H1 (cell line): Measurements from ENCODE around the gene NDUFS8. TPM values are rescaled to one million over a fixed set of nuclear protein-coding genes. Genes with fewer than 3 reads are reported as not detected.

ENCODE experiments used
- CTCF ChIA-PET: fragments of 300-600 bp; sonication (Branson Sonifier 250); formaldehyde crosslinking; loops from one replicate; lab custom pipeline; 2021; ENCODE audit not compliant: partially characterized antibody; lab: Charles Lee
- POLR2A ChIA-PET: fragments of 300-600 bp; sonication (Branson Sonifier 250); formaldehyde crosslinking; loops from one replicate; lab custom pipeline; 2021; ENCODE audit warnings: inconsistent platforms; ENCODE audit not compliant: partially characterized antibody; lab: Charles Lee
- DNase-seq, 2 experiments: peaks; one replicate each; pipeline versions ENCODE4 v3.0.0 to v3.0.0-alpha.2; 2010 to 2022; ENCODE audit warnings: low spot score in 2 of 2, low read depth in 1 of 2, mixed read lengths in 1 of 2
- FAIRE-seq: peaks from 2 replicates; lab custom pipeline; 2011; peaks lifted over from hg19 to GRCh38; lab: Jason Lieb, UNC
- H2AFZ ChIP-seq: 2 replicates; pipeline ENCODE4 v1.8.1; 2012; ENCODE audit warnings: low read length, inconsistent platforms
- H2AK5ac ChIP-seq: 2 replicates; pipeline ENCODE4 v1.6.1; 2013; ENCODE audit warnings: low read depth, low read length
- H2BK120ac ChIP-seq: replicated peaks from 2 replicates; pipeline ENCODE3; 2013; ENCODE audit warnings: low read depth, low read length, inconsistent platforms
- H2BK12ac ChIP-seq: 2 replicates; pipeline ENCODE4 v1.6.1; 2013; ENCODE audit warnings: low read depth, low read length
- H2BK15ac ChIP-seq: 2 replicates; pipeline ENCODE4 v1.6.1; 2013; ENCODE audit warnings: low read length
- H2BK20ac ChIP-seq: 2 replicates; pipeline ENCODE4 v1.6.1; 2013; ENCODE audit warnings: low read length
- H2BK5ac ChIP-seq: 2 replicates; pipeline ENCODE4 v1.6.1; 2013; ENCODE audit warnings: low read depth, low read length
- H3K14ac ChIP-seq: 2 replicates; pipeline ENCODE4 v1.6.1; 2013; ENCODE audit warnings: inconsistent platforms; ENCODE audit not compliant: insufficient read length
- H3K18ac ChIP-seq: 2 replicates; pipeline ENCODE4 v1.6.1; 2013; ENCODE audit warnings: low read length; ENCODE audit errors: extremely low read depth
- H3K23ac ChIP-seq: 2 replicates; pipeline ENCODE4 v1.6.1; 2013; ENCODE audit warnings: inconsistent platforms; ENCODE audit not compliant: insufficient read length
- H3K23me2 ChIP-seq: 2 replicates; pipeline ENCODE4 v1.6.1; 2013; ENCODE audit warnings: low read depth, low read length
- H3K27ac ChIP-seq: 2 replicates; pipeline ENCODE4 v1.6.1; 2011; ENCODE audit warnings: low read depth, low read length, inconsistent platforms
- H3K27me3 ChIP-seq, 4 experiments: replicated peaks in 1 of 4; 1 replicate in 1 of 4; 2 replicates in 3 of 4; pipeline versions ENCODE4 v1.6.1 to v1.8.1; 2011 to 2013; ENCODE audit warnings: low read length in 3 of 4, mild to moderate bottlenecking in 3 of 4, inconsistent platforms in 2 of 4, mixed read lengths in 2 of 4, moderate library complexity in 1 of 4; ENCODE audit not compliant: control insufficient read depth in 3 of 4, insufficient read depth in 3 of 4; ENCODE audit errors: extremely low read depth in 1 of 4
- H3K36me3 ChIP-seq, 4 experiments: 2 replicates each; pipeline versions ENCODE4 v1.6.1 to v1.8.1; 2011 to 2013; ENCODE audit warnings: mild to moderate bottlenecking in 4 of 4, low read length in 3 of 4, moderate library complexity in 2 of 4, control low read depth in 1 of 4, inconsistent platforms in 1 of 4; ENCODE audit not compliant: insufficient read depth in 4 of 4, control insufficient read depth in 2 of 4
- H3K4ac ChIP-seq: replicated peaks from 2 replicates; pipeline ENCODE3; 2013; ENCODE audit warnings: low read length, low read depth, mixed read lengths, inconsistent platforms; ENCODE audit not compliant: insufficient read length
- H3K4me1 ChIP-seq, 4 experiments: replicated peaks in 1 of 4; 1 replicate in 1 of 4; 2 replicates in 3 of 4; pipeline versions ENCODE4 v1.6.1 to v1.8.1; 2011 to 2013; ENCODE audit warnings: low read length in 3 of 4, inconsistent platforms in 2 of 4, mixed read lengths in 1 of 4; ENCODE audit not compliant: insufficient read depth in 4 of 4, control insufficient read depth in 3 of 4
- H3K4me2 ChIP-seq, 2 experiments: 2 replicates each; pipeline versions ENCODE4 v1.6.1 to v1.8.1; 2011 to 2013; ENCODE audit warnings: low read depth in 2 of 2, low read length in 2 of 2, control low read depth in 1 of 2, inconsistent platforms in 1 of 2, mild to moderate bottlenecking in 1 of 2; ENCODE audit not compliant: insufficient read depth in 1 of 2
- H3K4me3 ChIP-seq, 4 experiments: fragments of 200-600, 300-600 bp in 1 of 4; sonication (generic), shearing (Covaris generic), sonication (Bioruptor Twin) in 1 of 4; 2 replicates each; pipeline versions ENCODE4 v1.5.1 to v1.8.1; 2011 to 2016; ENCODE audit warnings: low read length in 4 of 4, low read depth in 3 of 4, control low read depth in 2 of 4, inconsistent platforms in 2 of 4, mild to moderate bottlenecking in 2 of 4, mixed read lengths in 1 of 4, moderate library complexity in 1 of 4; ENCODE audit not compliant: insufficient read depth in 2 of 4; ENCODE audit errors: extremely low read depth in 1 of 4
- H3K56ac ChIP-seq: replicated peaks from 2 replicates; pipeline ENCODE3; 2013; ENCODE audit warnings: low read depth, mild to moderate bottlenecking, mixed read lengths, low read length, inconsistent platforms; ENCODE audit not compliant: insufficient read length
- H3K79me1 ChIP-seq: 2 replicates; pipeline ENCODE4 v1.6.1; 2013; ENCODE audit warnings: low read depth, low read length, control low read depth
- H3K79me2 ChIP-seq, 2 experiments: 2 replicates each; pipeline versions ENCODE4 v1.6.1 to v1.8.1; 2012 to 2013; ENCODE audit warnings: low read length in 2 of 2, mild to moderate bottlenecking in 2 of 2, inconsistent platforms in 1 of 2; ENCODE audit not compliant: insufficient read depth in 2 of 2, control insufficient read depth in 1 of 2
- H3K9ac ChIP-seq, 4 experiments: replicated peaks in 1 of 4; 1 replicate in 1 of 4; 2 replicates in 3 of 4; pipeline versions ENCODE4 v1.6.1 to v1.8.1; 2011 to 2013; ENCODE audit warnings: low read depth in 3 of 4, low read length in 3 of 4, control low read depth in 2 of 4, mild to moderate bottlenecking in 2 of 4, moderate library complexity in 2 of 4, inconsistent platforms in 1 of 4; ENCODE audit errors: extremely low read depth in 1 of 4
- H3K9me3 ChIP-seq, 2 experiments: 2 replicates each; pipeline versions ENCODE4 v1.6.1 to v1.8.1; 2012 to 2013; ENCODE audit warnings: mild to moderate bottlenecking in 2 of 2, moderate library complexity in 2 of 2, control low read depth in 1 of 2, inconsistent platforms in 1 of 2, low read depth in 1 of 2, low read length in 1 of 2, mixed read lengths in 1 of 2; ENCODE audit not compliant: insufficient read depth in 2 of 2
- H4K20me1 ChIP-seq, 2 experiments: replicated peaks in 1 of 2; 2 replicates each; pipeline versions ENCODE3 to v1.8.1; 2011 to 2013; ENCODE audit warnings: inconsistent platforms in 2 of 2, low read length in 2 of 2, mild to moderate bottlenecking in 1 of 2; ENCODE audit not compliant: insufficient read depth in 2 of 2, control insufficient read depth in 1 of 2
- H4K5ac ChIP-seq: 2 replicates; pipeline ENCODE4 v1.6.1; 2013; ENCODE audit warnings: low read length, low read depth, mixed read lengths, inconsistent platforms; ENCODE audit not compliant: insufficient read length
- H4K8ac ChIP-seq: 2 replicates; pipeline ENCODE4 v1.8.0; 2013; ENCODE audit warnings: mild to moderate bottlenecking, moderate library complexity, low read length, inconsistent platforms; ENCODE audit not compliant: insufficient read depth; ENCODE audit errors: extremely low read depth
- H4K91ac ChIP-seq: replicated peaks from 2 replicates; pipeline ENCODE3; 2013; ENCODE audit warnings: low read length, mixed read lengths, inconsistent platforms; ENCODE audit not compliant: insufficient read length
- ZNF274 ChIP-seq: IDR thresholded peaks from 2 replicates; pipeline ENCODE4 v1.7.0; 2012; ENCODE audit warnings: low read length, borderline replicate concordance; ENCODE audit errors: extremely low read depth
- WGBS, 2 experiments: shearing (Covaris generic) in 1 of 2; methylation state at CpG; one replicate each; pipeline versions ENCODE4 v1.1.6 to v1.1.7; 2013 to 2015; ENCODE audit warnings: low lambda C conversion rate in 2 of 2, mixed read lengths in 2 of 2, inconsistent platforms in 1 of 2, low coverage in 1 of 2, missing lambda C conversion rate in 1 of 2; ENCODE audit not compliant: insufficient replicate concordance in 2 of 2, insufficient coverage in 1 of 2, insufficient read length in 1 of 2; ENCODE audit errors: extremely low coverage in 1 of 2, missing lambda C conversion rate in 1 of 2; 5-methylcytosine and 5-hydroxymethylcytosine counted together
- polyA plus RNA-seq, 7 experiments: library from polyadenylated mRNA; depleted of rRNA in 3 of 7; stranded (reverse) in 5 of 7; unstranded in 2 of 7; fragments of >200 nt in 5 of 7; fragments of 200-250 nt in 2 of 7; gene quantifications; 1 replicate in 5 of 7; 2 replicates in 1 of 7; 4 replicates in 1 of 7; pipeline versions ENCODE4 v1.2.1 to v1.2.3, GENCODE V29; 2011 to 2013; ENCODE audit warnings: missing spikeins in 2 of 7, mixed read lengths in 2 of 7
- total RNA-seq: library from RNA; stranded (reverse); fragmentation: NEBNext Ultra II Directional; extraction: Animal tissue kit (Norgen Biotek cat#: 25700); gene quantifications from 2 replicates; pipeline ENCODE4 v1.2.1, GENCODE V29; 2021

The NDUFS8 gene
- total and polyA plus RNA-seq, 2 of the 8 experiments (the other 6 are each of a cell fraction or from before 2014, with no cell fraction given), result 182 to 291 TPM

GRCh38 chr11:68066742-68067141 is 36.3 kb downstream of the NDUFS8 start:
- Histone ChIP-seq H3K14ac (no peak overlapping the region), H3K79me2 (no peaks in the 10 kb centered on the region; a peak in 1 of 4 replicates), H3K4ac (no peak overlapping the region), H3K9me3 (no peaks in the 10 kb centered on the region), H3K4me2 (no peak overlapping the region), H4K20me1 (peaks cover 7 to 8% of the 10 kb centered on the region in 2 experiments), H3K4me1 (no peaks in the 10 kb centered on the region), H3K9ac (no peak overlapping the region), H2BK5ac (no peak overlapping the region; the same call in 1 of the 2 replicates), H2AK5ac (no peak overlapping the region), H4K91ac (no peak overlapping the region), H2BK12ac (no peak overlapping the region), H2BK120ac (no peak overlapping the region), H3K18ac (no peak overlapping the region), H3K4me3 (no peak overlapping the region), H3K56ac (no peak overlapping the region), H3K79me1 (peaks cover 3% of the 10 kb centered on the region; the same call in 1 of the 2 replicates), H3K36me3 (peaks cover 44 to 98% (median 89%) of the 10 kb centered on the region in 4 experiments), H3K27ac (no peak overlapping the region), H2BK20ac (no peak overlapping the region), H2BK15ac (no peak overlapping the region), H3K27me3 (no peaks in the 10 kb centered on the region), H4K8ac (no peak overlapping the region), H4K5ac (no peak overlapping the region), H3K23ac (no peak overlapping the region), H3K23me2 (no peaks in the 10 kb centered on the region), H2AFZ (no peak overlapping the region)
- no peak for TF ChIP-seq ZNF274
- 95% methylated on average over 3 of the region's 3 CpGs; no CpG with 5 or more reads in 1 of the 2 experiments for WGBS, 2 experiments
- ChIA-PET POLR2A (interaction anchor here (1.0 to 1.1 kb wide), 2 partner anchors 10 to 14 kb away, joined by 3 to 4 read pairs; no protein-coding TSS in a partner anchor), CTCF (interaction anchor here (0.5 to 1.0 kb wide), 3 partner anchors 33 to 142 kb away, joined by 3 read pairs; no protein-coding TSS in a partner anchor)
- DNase-seq (no peak), FAIRE-seq (no peak)
